HFF-Myc (cell line): ENCODE results near the gene MYO18B.

Experiments
- DNase-seq: peaks from one replicate; pipeline ENCODE4 v3.0.0-alpha.2; 2011; ENCODE audit warnings: low read depth; ENCODE audit errors: extremely low read depth
- H3K4me3 ChIP-seq: replicated peaks from 2 replicates; pipeline ENCODE4 v1.5.1; 2011; ENCODE audit warnings: low read depth, mild to moderate bottlenecking, control low read depth, low read length
- TF ChIP-seq, protein P1 (sequence below): IDR thresholded peaks from 2 replicates; pipeline ENCODE4 v1.5.1; 2012; ENCODE audit warnings: mild to moderate bottlenecking, low read depth, low read length, control low read depth; ENCODE audit errors: missing control alignments

MYO18B gene

DNA sequence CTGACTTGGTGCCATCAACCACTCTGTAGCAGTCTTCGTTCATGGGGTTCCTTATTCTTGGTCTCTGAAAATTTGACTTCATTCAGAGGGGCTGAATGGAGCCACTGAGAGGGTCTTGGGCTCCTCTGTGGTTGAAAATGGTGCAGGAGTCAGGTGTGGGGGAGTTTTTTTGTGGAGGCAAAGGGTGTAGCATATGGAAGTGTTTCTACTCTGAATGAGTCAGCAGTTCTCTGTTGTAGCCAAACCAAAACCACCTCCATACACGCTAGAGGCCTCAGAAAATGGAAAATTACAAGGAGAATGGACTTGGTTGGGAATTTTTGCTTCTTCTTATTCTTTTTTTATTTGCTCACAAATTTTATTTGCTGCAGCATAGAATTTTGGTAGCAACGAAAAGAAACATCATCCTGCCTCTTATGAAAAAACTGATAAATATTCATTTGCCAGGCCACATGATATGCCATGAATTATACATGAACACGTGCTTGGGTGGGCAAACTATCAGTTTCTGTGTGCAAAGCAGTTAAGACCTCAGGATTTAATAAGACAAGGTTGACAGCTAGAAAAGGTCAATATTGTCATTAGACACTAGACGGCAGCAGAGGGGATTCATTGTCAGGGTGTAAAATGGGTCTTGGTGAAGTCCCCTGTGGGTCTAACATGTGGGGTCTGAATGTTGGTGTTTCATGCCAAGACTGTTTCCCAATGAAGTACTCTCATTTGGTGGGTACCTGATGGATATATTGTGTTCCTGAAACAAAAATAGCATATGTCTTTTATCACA is 111.7 kb downstream of the MYO18B start:
- DNase-seq: no peak
- H3K4me3 ChIP-seq: no peak overlapping the region
- TF ChIP-seq, protein P1, sequence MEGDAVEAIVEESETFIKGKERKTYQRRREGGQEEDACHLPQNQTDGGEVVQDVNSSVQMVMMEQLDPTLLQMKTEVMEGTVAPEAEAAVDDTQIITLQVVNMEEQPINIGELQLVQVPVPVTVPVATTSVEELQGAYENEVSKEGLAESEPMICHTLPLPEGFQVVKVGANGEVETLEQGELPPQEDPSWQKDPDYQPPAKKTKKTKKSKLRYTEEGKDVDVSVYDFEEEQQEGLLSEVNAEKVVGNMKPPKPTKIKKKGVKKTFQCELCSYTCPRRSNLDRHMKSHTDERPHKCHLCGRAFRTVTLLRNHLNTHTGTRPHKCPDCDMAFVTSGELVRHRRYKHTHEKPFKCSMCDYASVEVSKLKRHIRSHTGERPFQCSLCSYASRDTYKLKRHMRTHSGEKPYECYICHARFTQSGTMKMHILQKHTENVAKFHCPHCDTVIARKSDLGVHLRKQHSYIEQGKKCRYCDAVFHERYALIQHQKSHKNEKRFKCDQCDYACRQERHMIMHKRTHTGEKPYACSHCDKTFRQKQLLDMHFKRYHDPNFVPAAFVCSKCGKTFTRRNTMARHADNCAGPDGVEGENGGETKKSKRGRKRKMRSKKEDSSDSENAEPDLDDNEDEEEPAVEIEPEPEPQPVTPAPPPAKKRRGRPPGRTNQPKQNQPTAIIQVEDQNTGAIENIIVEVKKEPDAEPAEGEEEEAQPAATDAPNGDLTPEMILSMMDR: no peak

DNA sequence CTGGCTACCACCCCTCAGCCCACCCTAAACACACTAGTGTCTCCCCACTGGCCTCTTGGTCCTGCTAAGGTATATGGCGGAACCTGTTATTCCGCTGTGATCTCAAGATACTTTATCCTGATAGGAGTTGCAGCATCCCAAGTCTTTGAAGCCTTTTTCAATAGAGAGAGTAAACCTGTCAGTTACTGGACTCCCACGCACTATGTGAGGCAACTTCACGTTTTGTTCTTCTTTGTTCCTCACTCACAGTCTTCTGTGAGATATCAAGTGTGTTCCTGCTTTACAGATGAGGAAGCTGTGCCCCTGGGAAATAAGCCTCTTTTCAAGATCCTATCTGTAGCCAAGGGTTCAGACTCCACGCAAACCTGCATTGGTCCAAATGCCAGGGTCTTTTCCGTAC is 127.8 kb downstream of the MYO18B start:
- TF ChIP-seq, protein P1: no peak
- DNase-seq: no peak
- H3K4me3 ChIP-seq: no peak overlapping the region

DNA sequence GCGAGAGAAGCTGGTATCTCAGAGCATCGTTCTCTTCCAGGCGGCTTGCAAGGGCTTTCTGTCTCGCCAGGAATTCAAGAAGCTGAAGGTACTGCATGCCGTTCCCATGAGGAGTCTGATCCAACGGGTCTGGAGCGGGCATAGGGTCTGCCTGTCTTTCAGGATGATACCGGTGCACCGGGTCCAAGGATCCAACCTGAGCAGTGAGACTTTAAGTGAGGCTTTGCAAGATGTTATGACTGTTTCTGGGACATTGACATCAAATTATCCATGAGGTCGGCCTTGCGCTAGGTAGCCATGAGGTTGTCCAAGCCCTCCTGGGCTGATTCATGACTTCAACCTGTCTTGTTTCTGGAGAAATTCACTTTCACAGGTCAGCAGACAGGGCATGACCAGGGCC is 132.3 kb downstream of the MYO18B start:
- TF ChIP-seq, protein P1: no peak
- no peak overlapping the region for H3K4me3 ChIP-seq

DNA sequence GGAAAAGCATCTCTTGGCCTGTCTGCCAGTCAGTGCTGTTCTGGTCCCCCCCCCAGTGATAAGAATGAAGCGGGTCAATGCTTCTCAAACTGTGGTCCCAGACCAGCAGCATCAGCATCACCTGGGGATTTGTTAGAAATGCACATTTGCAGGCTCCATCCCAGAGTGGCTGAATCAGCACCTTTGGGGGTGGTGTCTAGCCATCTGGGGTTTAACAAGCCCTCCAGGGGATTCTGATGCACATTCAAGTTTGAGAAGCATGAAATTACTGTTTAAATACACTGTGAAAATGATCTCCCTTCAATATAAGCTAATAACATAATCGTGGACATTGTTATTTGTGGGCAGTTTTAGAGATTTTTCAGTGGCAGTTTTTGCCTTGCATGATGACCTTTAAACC is 133.5 kb downstream of the MYO18B start:
- TF ChIP-seq, protein P1: no peak
- no peak for DNase-seq
- H3K4me3 ChIP-seq: no peak overlapping the region

More for the DNA sequence above, 132.3 kb downstream of the MYO18B start:
- no peak for DNase-seq

DNA sequence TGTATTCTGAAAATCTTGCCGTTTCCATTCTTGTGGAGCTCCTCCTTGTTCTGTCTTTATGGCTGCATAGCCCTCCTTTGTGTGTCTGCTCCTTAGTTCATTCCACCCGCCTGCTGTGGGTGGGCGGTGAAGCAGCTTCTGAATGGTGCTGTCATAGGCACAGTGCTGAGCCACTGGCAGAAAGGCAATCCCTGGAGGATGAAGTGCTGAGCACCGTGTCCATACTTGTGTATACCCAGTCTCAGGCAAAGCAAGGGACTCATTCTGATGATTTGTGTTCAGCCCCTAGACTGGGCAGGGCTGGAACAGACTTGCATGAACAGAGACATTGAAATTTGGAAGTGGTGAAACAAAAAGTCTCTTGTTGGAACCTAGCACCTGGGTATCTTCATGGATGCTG is 134.9 kb downstream of the MYO18B start:
- no peak for DNase-seq
- TF ChIP-seq, protein P1: no peak
- H3K4me3 ChIP-seq: no peak overlapping the region

DNA sequence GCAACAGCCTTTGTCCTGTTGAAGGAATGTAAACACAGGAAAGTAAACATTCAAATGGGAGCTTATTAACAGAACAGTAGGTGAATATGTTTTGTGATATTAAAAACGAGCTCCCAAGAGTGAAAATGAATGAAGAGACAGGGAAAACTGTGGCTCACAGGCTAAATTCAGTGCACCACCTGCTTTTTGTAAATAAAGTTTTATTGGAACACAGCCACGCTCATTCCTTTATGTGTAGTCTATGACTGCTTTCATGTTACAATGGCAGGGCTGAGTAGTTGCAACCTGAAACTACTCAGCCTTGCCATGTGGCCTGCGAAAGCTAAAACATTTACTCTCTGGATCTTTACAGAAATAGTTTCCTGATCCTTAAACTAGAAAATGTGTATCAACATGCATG is 136.9 kb downstream of the MYO18B start:
- TF ChIP-seq, protein P1: no peak
- no peak for DNase-seq
- H3K4me3 ChIP-seq: no peak overlapping the region

DNA sequence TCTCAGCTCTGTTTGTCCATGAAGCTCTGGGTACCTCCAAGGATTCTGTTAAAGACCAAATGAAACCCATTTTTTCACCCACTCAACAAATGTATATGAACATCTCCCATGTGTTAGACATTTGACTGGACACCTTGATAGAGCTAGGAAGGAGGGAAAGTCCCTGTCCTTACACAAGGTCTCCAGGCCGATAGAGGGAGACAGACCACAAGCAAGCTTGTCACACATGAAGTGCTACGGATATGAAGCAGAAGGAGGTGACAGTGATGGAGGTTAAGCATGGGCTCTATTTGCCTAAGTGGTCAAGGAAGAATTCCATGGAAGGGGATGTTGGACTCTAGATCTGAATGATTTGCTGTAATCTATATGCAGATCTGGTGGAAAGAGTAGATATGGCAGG is 138.5 kb downstream of the MYO18B start:
- TF ChIP-seq, protein P1: no peak
- no peak overlapping the region for H3K4me3 ChIP-seq
- DNase-seq: no peak
